ENCODE data around the gene SFMBT2.

SFMBT2 gene

GRCh38 chr10:7424315-7424714 is 13.5 kb upstream of the SFMBT2 start:
- Histone ChIP-seq H3K79me2 (ENCODE audit: insufficient read depth, low read depth) (no peaks in the 10 kb centered on the region), H3K27me3 (ENCODE audit: insufficient read depth, low read depth) (no peaks in the 10 kb centered on the region), H3K4me2 (no peak overlapping the region), H4K20me1 (ENCODE audit: insufficient read depth) (no peaks in the 10 kb centered on the region), H3K36me3 (ENCODE audit: insufficient read depth) (no peaks in the 10 kb centered on the region), H2AFZ (ENCODE audit: low read depth) (no peak overlapping the region), H3K4me3 (IDR thresholded peaks at IDR 0.05; ENCODE audit: insufficient read depth, low read depth, low read length) (no peak overlapping the region), H3K27ac (no peak overlapping the region), H3K4me1 (ENCODE audit: low read depth, poor library complexity, severe bottlenecking) (peaks cover 15% of the 10 kb centered on the region), H3K9ac (no peak overlapping the region)
- TF ChIP-seq CTCF (conservative IDR thresholded peaks at IDR 0.05; ENCODE audit: low read depth, low read length): no peak

- TF ChIP-seq CTCF (conservative IDR thresholded peaks at IDR 0.05; ENCODE audit: low read depth, low read length): no peak
- Histone ChIP-seq H3K4me2 (no peak overlapping the region), H2AFZ (ENCODE audit: low read depth) (no peak overlapping the region), H3K36me3 (ENCODE audit: insufficient read depth) (no peaks in the 10 kb centered on the region), H3K79me2 (ENCODE audit: insufficient read depth, low read depth) (no peaks in the 10 kb centered on the region), H3K9ac (no peak overlapping the region), H3K27me3 (ENCODE audit: insufficient read depth, low read depth) (no peaks in the 10 kb centered on the region), H3K4me1 (ENCODE audit: low read depth, poor library complexity, severe bottlenecking) (peaks cover 7% of the 10 kb centered on the region), H3K4me3 (IDR thresholded peaks at IDR 0.05; ENCODE audit: insufficient read depth, low read depth, low read length) (no peak overlapping the region), H3K27ac (no peak overlapping the region), H4K20me1 (ENCODE audit: insufficient read depth) (no peaks in the 10 kb centered on the region)
These were observed 12.7 kb upstream of the SFMBT2 start for GRCh38 chr10:7423521-7423920.

DNA sequence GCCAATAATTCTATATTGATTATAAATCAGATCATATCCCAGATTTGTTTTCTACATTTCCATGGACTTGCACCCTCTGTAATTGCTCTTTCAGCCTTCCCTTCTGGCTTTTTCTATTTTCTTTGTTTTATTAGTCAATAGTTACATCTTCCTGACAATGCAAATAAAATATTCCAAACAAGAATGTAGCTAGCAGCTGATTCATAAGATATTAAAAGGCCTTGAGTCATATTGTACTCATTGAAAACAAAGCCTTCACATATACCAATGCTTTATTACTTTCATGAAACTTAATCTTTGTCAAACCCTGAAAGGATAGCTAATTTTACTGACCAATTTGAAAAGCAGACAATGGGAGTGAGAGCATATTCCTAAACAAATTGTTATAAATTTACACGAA is 10.7 kb upstream of the SFMBT2 start:
- Histone ChIP-seq H3K4me1 (ENCODE audit: low read depth, poor library complexity, severe bottlenecking) (peaks cover 19% of the 10 kb centered on the region), H3K79me2 (ENCODE audit: insufficient read depth, low read depth) (no peaks in the 10 kb centered on the region), H3K27me3 (ENCODE audit: insufficient read depth, low read depth) (no peaks in the 10 kb centered on the region), H3K27ac (no peak overlapping the region), H4K20me1 (ENCODE audit: insufficient read depth) (no peaks in the 10 kb centered on the region), H3K36me3 (ENCODE audit: insufficient read depth) (no peaks in the 10 kb centered on the region), H3K4me3 (IDR thresholded peaks at IDR 0.05; ENCODE audit: insufficient read depth, low read depth, low read length) (no peak overlapping the region), H2AFZ (ENCODE audit: low read depth) (no peak overlapping the region), H3K4me2 (no peak overlapping the region), H3K9ac (no peak overlapping the region)
- no peak for TF ChIP-seq CTCF (conservative IDR thresholded peaks at IDR 0.05; ENCODE audit: low read depth, low read length)

GRCh38 chr10:7419998-7420397 is 9.2 kb upstream of the SFMBT2 start:
- H3K27ac ChIP-seq: no peak overlapping the region
- H4K20me1 ChIP-seq (ENCODE audit: insufficient read depth): no peaks in the 10 kb centered on the region
- H2AFZ ChIP-seq (ENCODE audit: low read depth): no peak overlapping the region
- H3K27me3 ChIP-seq (ENCODE audit: insufficient read depth, low read depth): no peaks in the 10 kb centered on the region
- TF ChIP-seq CTCF (conservative IDR thresholded peaks at IDR 0.05; ENCODE audit: low read depth, low read length): no peak
- no peak overlapping the region for H3K4me3 ChIP-seq (IDR thresholded peaks at IDR 0.05; ENCODE audit: insufficient read depth, low read depth, low read length)
- no peaks in the 10 kb centered on the region for H3K79me2 ChIP-seq (ENCODE audit: insufficient read depth, low read depth)
- no peaks in the 10 kb centered on the region for H3K36me3 ChIP-seq (ENCODE audit: insufficient read depth)
- no peak overlapping the region for H3K9ac ChIP-seq
- H3K4me1 ChIP-seq (ENCODE audit: low read depth, poor library complexity, severe bottlenecking): peaks cover 21% of the 10 kb centered on the region
- H3K4me2 ChIP-seq: no peak overlapping the region

Data from KMS-11 (cell line).